Measurements from ENCODE around the gene HOTAIR.

The HOTAIR gene

GRCh38 chr12:53924521-53925405 lies 50.0 kb downstream of the HOTAIR start:
- DNase-seq (ENCODE audit: low spot score), result no peak

- no peak for DNase-seq (ENCODE audit: low spot score)
These were observed 57.7 kb downstream of the HOTAIR start for GRCh38 chr12:53916788-53917655.

Data from GM03348 (cell line).